ENCODE data around the gene OGDH. TPM values are rescaled to one million over a fixed set of nuclear protein-coding genes. Genes with fewer than 3 reads are reported as not detected.

OGDH gene
- total and polyA plus RNA-seq, 2 of the 4 experiments (the other 2 are of a cell fraction) = 47.4 to 56.5 TPM

DNA sequence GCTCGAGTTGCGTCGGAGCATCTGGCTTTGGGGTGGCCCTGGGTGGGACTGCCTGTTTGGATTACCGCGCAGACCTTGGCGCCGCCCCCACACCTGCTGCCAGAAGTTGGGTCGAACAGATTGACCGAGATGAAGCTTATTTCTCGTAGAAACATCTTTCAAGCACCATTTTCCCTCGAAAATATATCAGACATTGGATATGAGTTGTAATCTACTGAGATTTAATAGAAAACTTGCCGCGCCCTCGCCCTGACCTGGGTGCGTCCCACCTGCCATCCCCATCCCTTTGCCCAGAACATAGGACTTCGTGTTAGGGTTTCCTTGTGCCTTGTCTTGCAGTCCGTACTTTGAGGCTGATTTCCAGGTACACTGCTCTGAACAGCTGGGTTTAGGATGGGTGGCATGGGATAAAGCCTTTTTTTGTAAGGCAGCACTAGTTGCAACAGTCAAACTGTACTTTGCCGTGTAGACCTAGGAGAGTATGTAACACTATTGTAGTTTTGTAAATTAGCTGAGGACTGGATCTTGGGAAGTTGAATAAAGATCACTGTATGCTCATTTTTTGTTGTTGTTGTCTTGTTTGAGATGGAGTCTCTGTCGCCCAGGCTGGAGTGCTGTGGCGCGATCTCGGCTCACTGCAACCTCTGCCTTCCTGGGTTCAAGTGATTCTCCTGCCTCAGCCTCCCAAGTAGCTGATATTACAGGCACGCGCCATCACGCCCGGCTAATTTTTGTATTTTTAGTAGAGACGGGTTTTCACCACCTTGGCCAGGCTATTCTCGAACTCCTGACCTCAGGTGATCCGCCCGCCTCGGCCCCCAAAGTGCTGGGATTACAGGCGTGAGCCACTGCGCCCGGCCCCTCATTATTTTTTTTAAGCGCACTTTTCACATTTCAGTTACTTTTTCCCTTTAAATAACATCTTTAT is 978 bp downstream of the OGDH start:
- Histone ChIP-seq H2BK15ac (ENCODE audit: low read depth, low read length) (no peak overlapping the region), H3K4ac (ENCODE audit: low read depth, low read length) (peak overlapping the region; percentile 85), H4K8ac (ENCODE audit: low read depth in 2 of 2, low read length in 2 of 2) (peak overlapping the region; percentile 58 to 76; a peak in 3 of 4 replicates), H3K36me3 (ENCODE audit: control insufficient read depth, insufficient read depth, low read length) (no peaks in the 10 kb centered on the region), H2AK9ac (replicated peaks; ENCODE audit: low read depth, low read length, poor library complexity) (peak overlapping the region; percentile 94), H3K18ac (ENCODE audit: low read depth, low read length) (peak overlapping the region; percentile 35), H2BK5ac (ENCODE audit: low read depth, low read length, poor library complexity, severe bottlenecking) (peak overlapping the region; percentile 84), H3K4me3 (ENCODE audit: insufficient read depth, low read depth, low read length) (peak overlapping the region; percentile 85), H4K5ac (ENCODE audit: low read depth, low read length) (peak overlapping the region; percentile 74), H3K9me3 (ENCODE audit: control insufficient read depth, insufficient read depth, low read length) (no peaks in the 10 kb centered on the region), H3K56ac (ENCODE audit: extremely low read depth, insufficient read depth, low read length) (peak overlapping the region; percentile 1; the same call in 1 of the 2 replicates), H4K91ac (ENCODE audit: insufficient read depth, low read depth, low read length) (peak overlapping the region; percentile 78), H3K27ac (ENCODE audit: insufficient read depth, low read length) (peak overlapping the region; percentile 76), H3K14ac (replicated peaks; ENCODE audit: low read depth, low read length) (peak overlapping the region; percentile 56), H3K4me1 (ENCODE audit: control insufficient read depth, insufficient read depth, low read length) (no peaks in the 10 kb centered on the region), H3K4me2 (ENCODE audit: low read depth, low read length) (peak overlapping the region; percentile 83), H2BK20ac (ENCODE audit: low read depth, low read length) (no peak overlapping the region), H3K9me1 (ENCODE audit: insufficient read depth, low read length) (no peaks in the 10 kb centered on the region; the same call in 1 of the 2 replicates), H4K20me1 (ENCODE audit: insufficient read depth, low read length) (0 out of 2 replicates have a peak, but pooled peaks cover 4% of the 10 kb centered on the region), H3K27me3 (ENCODE audit: control insufficient read depth, insufficient read depth, low read length) (no peaks in the 10 kb centered on the region), H3K79me1 (ENCODE audit: low read depth in 1 of 2, low read length in 2 of 2) (peaks cover 6 to 32% of the 10 kb centered on the region in 2 experiments; a peak in 3 of 4 replicates), H3K9ac (ENCODE audit: low read depth, low read length) (peak overlapping the region; percentile 79), H3K23ac (ENCODE audit: low read depth, low read length) (peak overlapping the region; percentile 57; the same call in 1 of the 2 replicates), H2BK120ac (ENCODE audit: low read depth, low read length) (peak overlapping the region; percentile 38), H2AK5ac (ENCODE audit: low read depth, low read length) (peak overlapping the region; percentile 94), H2AFZ (replicated peaks; ENCODE audit: low read length, poor library complexity) (peak overlapping the region; percentile 99)
- DNase-seq = no peak
- ChIA-PET POLR2A (ENCODE audit: unreplicated experiment) (interaction anchor here (1.9 kb wide), 1 partner anchor 142 kb away, joined by 6 read pairs; no protein-coding TSS in a partner anchor), CTCF (interaction anchor here (0.5 kb wide), 1 partner anchor 14 kb away, joined by 3 read pairs; no protein-coding TSS in a partner anchor)
- in situ Hi-C loops (cut with MboI; ENCODE audit: low sequenced_read_pairs) = no loop called here
- no peak for ATAC-seq (ENCODE audit: low read depth)
- WGBS, 2 experiments (ENCODE audit: extremely low coverage in 2 of 2, insufficient read length in 1 of 2) = 94% methylated on average over 13 of the region's 35 CpGs; no CpG with 5 or more reads in 1 of the 2 experiments
- no TSS peak for BruUV-seq (replicated peaks)
- intact Hi-C loops (cut with micrococcal nuclease) = loop anchor here (2.0 to 5.0 kb wide), 3 partner anchors 141 to 240 kb away; partner anchors contain the start of genes H2AZ2, PPIA and ZMIZ2
- dilution Hi-C loops (cut with HindIII; ENCODE audit: low sequenced_read_pairs, unreplicated experiment) = no loop called here
- TF ChIP-seq, protein P1, sequence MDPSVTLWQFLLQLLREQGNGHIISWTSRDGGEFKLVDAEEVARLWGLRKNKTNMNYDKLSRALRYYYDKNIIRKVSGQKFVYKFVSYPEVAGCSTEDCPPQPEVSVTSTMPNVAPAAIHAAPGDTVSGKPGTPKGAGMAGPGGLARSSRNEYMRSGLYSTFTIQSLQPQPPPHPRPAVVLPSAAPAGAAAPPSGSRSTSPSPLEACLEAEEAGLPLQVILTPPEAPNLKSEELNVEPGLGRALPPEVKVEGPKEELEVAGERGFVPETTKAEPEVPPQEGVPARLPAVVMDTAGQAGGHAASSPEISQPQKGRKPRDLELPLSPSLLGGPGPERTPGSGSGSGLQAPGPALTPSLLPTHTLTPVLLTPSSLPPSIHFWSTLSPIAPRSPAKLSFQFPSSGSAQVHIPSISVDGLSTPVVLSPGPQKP (IDR thresholded peaks at IDR 0.05; ENCODE audit: borderline replicate concordance, low read depth, low read length) = no peak
- TF ChIP-seq CHD1 (IDR thresholded peaks at IDR 0.05; ENCODE audit: low read depth, low read length) (no peak), MAFK (IDR thresholded peaks at IDR 0.05; ENCODE audit: low read depth, low read length) (no peak), CEBPB (IDR thresholded peaks at IDR 0.05; ENCODE audit: low read depth, low read length) (no peak), BHLHE40 (IDR thresholded peaks at IDR 0.05; ENCODE audit: low read depth, low read length) (no peak), NFE2L2 (IDR thresholded peaks at IDR 0.05; ENCODE audit: low read depth, low read length) (no peak), SMC3 (IDR thresholded peaks at IDR 0.05; ENCODE audit: low read depth, low read length) (no peak), RFX5 (IDR thresholded peaks at IDR 0.05; ENCODE audit: low read depth, low read length) (no peak), RAD21 (IDR thresholded peaks at IDR 0.05; ENCODE audit: low read length) (no peak), FOS (IDR thresholded peaks at IDR 0.05; ENCODE audit: low read depth, low read length) (no peak), POLR2A (IDR thresholded peaks at IDR 0.05; ENCODE audit: low read depth, low read length) (no peak), MXI1 (IDR thresholded peaks at IDR 0.05; ENCODE audit: borderline replicate concordance, low read depth, low read length) (no peak), RCOR1 (IDR thresholded peaks at IDR 0.05; ENCODE audit: insufficient replicate concordance, low read length) (no peak), MAZ (IDR thresholded peaks at IDR 0.05; ENCODE audit: borderline replicate concordance, low read depth, low read length) (no peak)
- TF ChIP-seq, protein P2, sequence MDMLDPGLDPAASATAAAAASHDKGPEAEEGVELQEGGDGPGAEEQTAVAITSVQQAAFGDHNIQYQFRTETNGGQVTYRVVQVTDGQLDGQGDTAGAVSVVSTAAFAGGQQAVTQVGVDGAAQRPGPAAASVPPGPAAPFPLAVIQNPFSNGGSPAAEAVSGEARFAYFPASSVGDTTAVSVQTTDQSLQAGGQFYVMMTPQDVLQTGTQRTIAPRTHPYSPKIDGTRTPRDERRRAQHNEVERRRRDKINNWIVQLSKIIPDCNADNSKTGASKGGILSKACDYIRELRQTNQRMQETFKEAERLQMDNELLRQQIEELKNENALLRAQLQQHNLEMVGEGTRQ (IDR thresholded peaks at IDR 0.05; ENCODE audit: low read depth, low read length) = no peak

Measured in IMR-90 (cell line).